Vagina (tissue), 2 donors: ENCODE measurements around the gene OXCT1. TPM values are rescaled to one million over a fixed set of nuclear protein-coding genes. Genes with fewer than 3 reads are reported as not detected.

Experiments used
- DNase-seq, 2 donors: peaks; one replicate each; pipeline ENCODE4 v3.0.0-alpha.2; 2017; ENCODE audit errors: extremely low spot score in 2 of 2
- H3K27ac ChIP-seq: fragments of 200-600 bp; sonication (generic); one replicate; pipeline ENCODE4 v1.5.1; 2019
- H3K27me3 ChIP-seq: fragments of 200-600 bp; sonication (generic); one replicate; pipeline ENCODE4 v1.5.1; 2019
- H3K36me3 ChIP-seq, 2 donors: fragments of 200-600 bp; sonication (generic); one replicate each; pipeline ENCODE4 v1.5.1; 2017 to 2019
- H3K4me1 ChIP-seq: fragments of 200-600 bp; sonication (generic); one replicate; pipeline ENCODE4 v1.5.1; 2019
- H3K4me3 ChIP-seq, 2 donors: fragments of 200-600 bp; sonication (generic); 1 replicate in 1 of 2; 2 replicates in 1 of 2; pipeline ENCODE4 v1.5.1; 2016 to 2019
- H3K9me3 ChIP-seq: fragments of 200-600 bp; sonication (generic); one replicate; pipeline ENCODE4 v1.5.1; 2019
- CTCF ChIP-seq, 3 experiments: fragments of 450-650 bp in 2 of 3; fragments of 200-600 bp in 1 of 3; sonication (generic) in 1 of 3; IDR thresholded peaks; one replicate each; pipeline ENCODE4 v1.5.1; 2017 to 2019; ENCODE audit warnings: antibody characterized with exemption in 3 of 3, mild to moderate bottlenecking in 2 of 3, moderate library complexity in 2 of 3
- POLR2A ChIP-seq, 2 donors: fragments of 450-650 bp; IDR thresholded peaks; one replicate each; pipeline ENCODE4 v1.6.1; 2017; ENCODE audit warnings: antibody characterized with exemption in 2 of 2, mild to moderate bottlenecking in 2 of 2, moderate library complexity in 2 of 2
- POLR2AphosphoS5 ChIP-seq, 2 donors: sonication (generic); formaldehyde crosslinking; IDR thresholded peaks; one replicate each; pipeline ENCODE4 v1.9.0; 2017; ENCODE audit warnings: antibody characterized with exemption in 2 of 2, mild to moderate bottlenecking in 2 of 2, low read depth in 1 of 2; ENCODE audit not compliant: insufficient read depth in 1 of 2
- intact Hi-C: fragments of 100-400 bp; cut with DNase I; formaldehyde crosslinking; loops from one replicate; pipeline ENCODE4 v1.15.1; 2023
- total RNA-seq: library from RNA; depleted of rRNA; stranded (reverse); fragments of >200 nt; gene quantifications from one replicate; pipeline ENCODE4 v1.2.3, GENCODE V29; 2016

OXCT1 gene
- total RNA-seq, 1 donor from 2014 or later: 15.5 TPM

- H3K27ac ChIP-seq: no peak overlapping the region
- no peaks in the 10 kb centered on the region for H3K27me3 ChIP-seq
- TF ChIP-seq POLR2AphosphoS5 (IDR thresholded peaks at IDR 0.05; ENCODE audit: insufficient read depth in 1 of 2, low read depth in 1 of 2) (no peak), CTCF (IDR thresholded peaks at IDR 0.05) (no peak), POLR2A (IDR thresholded peaks at IDR 0.05) (no peak)
- no peaks in the 10 kb centered on the region for H3K9me3 ChIP-seq
- DNase-seq: no peak
- intact Hi-C loops: no loop called here
- no peaks in the 10 kb centered on the region for H3K4me1 ChIP-seq
- no peaks in the 10 kb centered on the region for H3K36me3 ChIP-seq
- H3K4me3 ChIP-seq: no peak overlapping the region
These were observed 8.6 kb upstream of the OXCT1 start for GRCh38 chr5:41878643-41879478.

- intact Hi-C loops: no loop called here
- TF ChIP-seq POLR2A (IDR thresholded peaks at IDR 0.05) (no peak), CTCF (IDR thresholded peaks at IDR 0.05) (no peak), POLR2AphosphoS5 (IDR thresholded peaks at IDR 0.05; ENCODE audit: insufficient read depth in 1 of 2, low read depth in 1 of 2) (no peak)
- DNase-seq: no peak
These were observed 7.9 kb upstream of the OXCT1 start for GRCh38 chr5:41878173-41878572.

GRCh38 chr5:41877408-41877807, 7.2 kb upstream of the OXCT1 start:
- Histone ChIP-seq H3K4me3 (no peak overlapping the region), H3K9me3 (no peaks in the 10 kb centered on the region), H3K27me3 (no peaks in the 10 kb centered on the region), H3K4me1 (no peaks in the 10 kb centered on the region), H3K27ac (no peak overlapping the region), H3K36me3 (no peaks in the 10 kb centered on the region)
- no peak for DNase-seq
- TF ChIP-seq CTCF (IDR thresholded peaks at IDR 0.05) (no peak), POLR2AphosphoS5 (IDR thresholded peaks at IDR 0.05; ENCODE audit: insufficient read depth in 1 of 2, low read depth in 1 of 2) (no peak), POLR2A (IDR thresholded peaks at IDR 0.05) (no peak)
- intact Hi-C loops: no loop called here

More at GRCh38 chr5:41878173-41878572, 7.9 kb upstream of the OXCT1 start:
- no peaks in the 10 kb centered on the region for H3K36me3 ChIP-seq
- H3K9me3 ChIP-seq: no peaks in the 10 kb centered on the region
- H3K27ac ChIP-seq: no peak overlapping the region
- H3K4me1 ChIP-seq: no peaks in the 10 kb centered on the region
- H3K27me3 ChIP-seq: no peaks in the 10 kb centered on the region
- H3K4me3 ChIP-seq: no peak overlapping the region

GRCh38 chr5:41876678-41877077, 6.5 kb upstream of the OXCT1 start:
- intact Hi-C loops: no loop called here
- H3K4me1 ChIP-seq: peaks cover 5% of the 10 kb centered on the region
- TF ChIP-seq POLR2A (IDR thresholded peaks at IDR 0.05): no peak
- no peak for TF ChIP-seq CTCF (IDR thresholded peaks at IDR 0.05)
- TF ChIP-seq POLR2AphosphoS5 (IDR thresholded peaks at IDR 0.05; ENCODE audit: insufficient read depth in 1 of 2, low read depth in 1 of 2): no peak
- no peak overlapping the region for H3K4me3 ChIP-seq
- H3K27me3 ChIP-seq: no peaks in the 10 kb centered on the region
- no peak overlapping the region for H3K27ac ChIP-seq
- H3K36me3 ChIP-seq: no peaks in the 10 kb centered on the region
- H3K9me3 ChIP-seq: no peaks in the 10 kb centered on the region
- DNase-seq: no peak

GRCh38 chr5:41875121-41875520, 4.9 kb upstream of the OXCT1 start:
- H3K4me1 ChIP-seq: peaks cover 18% of the 10 kb centered on the region
- no peaks in the 10 kb centered on the region for H3K9me3 ChIP-seq
- no peak overlapping the region for H3K4me3 ChIP-seq
- no peak for DNase-seq
- no peaks in the 10 kb centered on the region for H3K36me3 ChIP-seq
- intact Hi-C loops: no loop called here
- H3K27me3 ChIP-seq: no peaks in the 10 kb centered on the region
- no peak overlapping the region for H3K27ac ChIP-seq
- TF ChIP-seq CTCF (IDR thresholded peaks at IDR 0.05): no peak
- no peak for TF ChIP-seq POLR2A (IDR thresholded peaks at IDR 0.05)
- TF ChIP-seq POLR2AphosphoS5 (IDR thresholded peaks at IDR 0.05; ENCODE audit: insufficient read depth in 1 of 2, low read depth in 1 of 2): no peak
